Astrocyte of the spinal cord (primary cell): ENCODE data around the gene RUNX2.

Source experiments
- DNase-seq: peaks from one replicate; pipeline ENCODE4 v3.0.0; 2011; ENCODE audit warnings: low read depth, low spot score
- H3K4me3 ChIP-seq: 2 replicates; pipeline ENCODE4 v1.5.1; 2011; ENCODE audit warnings: low read depth, mild to moderate bottlenecking, low read length, moderate library complexity
- in situ Hi-C: cut with HindIII; loops from 2 replicates; pipeline ENCODE4 v1.10.0; 2017; ENCODE audit warnings: low sequenced_read_pairs
- TF ChIP-seq, protein P1 (sequence below): IDR thresholded peaks from 2 replicates; pipeline ENCODE4 v1.5.1; 2012; ENCODE audit warnings: low read depth, mild to moderate bottlenecking, low read length, inconsistent platforms

Gene RUNX2

DNA sequence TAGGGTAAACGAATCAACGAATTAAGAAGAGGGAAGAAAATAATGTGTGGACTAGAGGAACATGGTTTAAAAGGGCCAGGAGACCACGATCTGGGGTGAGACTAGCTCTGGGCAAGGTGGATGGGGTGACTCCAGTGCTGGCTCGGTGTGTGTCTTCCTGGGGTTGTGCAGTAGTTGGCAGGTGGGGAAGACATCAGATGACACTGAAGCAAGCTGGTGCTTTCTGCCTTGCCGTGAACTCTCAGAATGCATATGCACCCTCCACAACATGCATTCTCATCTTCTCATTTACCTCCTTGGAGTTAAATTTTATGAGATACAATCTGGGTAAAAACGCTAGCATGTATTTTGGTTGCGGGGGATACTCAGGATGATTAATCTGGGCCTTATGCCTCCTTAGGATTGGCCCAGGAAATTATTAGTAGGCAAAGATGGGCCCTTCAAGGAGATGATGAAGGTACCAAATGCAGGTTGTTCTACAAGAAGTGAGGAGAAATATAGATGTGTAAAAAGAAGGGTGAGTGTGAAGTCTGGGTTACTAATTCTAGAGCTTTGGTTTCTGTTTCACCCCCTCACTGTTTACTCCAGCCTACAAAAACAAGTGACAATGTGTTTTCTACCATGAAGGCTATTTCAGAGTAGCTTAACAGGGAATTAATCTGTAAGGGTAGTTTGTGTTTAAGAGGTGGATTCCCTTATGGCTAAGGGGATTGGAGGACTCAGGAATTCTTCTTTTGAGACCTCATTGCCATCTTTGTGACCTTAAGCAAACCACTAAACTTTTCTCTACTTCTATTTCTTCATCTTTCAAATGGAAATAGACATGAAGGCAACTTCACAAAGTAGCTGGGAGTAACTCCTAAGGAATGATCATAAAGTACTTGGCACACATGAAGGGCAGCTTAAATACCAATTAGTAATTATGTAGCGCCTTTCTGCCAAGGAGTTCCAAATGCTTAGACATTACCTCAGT lies 120.6 kb downstream of the RUNX2 start:
- peak; percentile 45 for DNase-seq
- H3K4me3 ChIP-seq = no peak overlapping the region
- TF ChIP-seq, protein P1, sequence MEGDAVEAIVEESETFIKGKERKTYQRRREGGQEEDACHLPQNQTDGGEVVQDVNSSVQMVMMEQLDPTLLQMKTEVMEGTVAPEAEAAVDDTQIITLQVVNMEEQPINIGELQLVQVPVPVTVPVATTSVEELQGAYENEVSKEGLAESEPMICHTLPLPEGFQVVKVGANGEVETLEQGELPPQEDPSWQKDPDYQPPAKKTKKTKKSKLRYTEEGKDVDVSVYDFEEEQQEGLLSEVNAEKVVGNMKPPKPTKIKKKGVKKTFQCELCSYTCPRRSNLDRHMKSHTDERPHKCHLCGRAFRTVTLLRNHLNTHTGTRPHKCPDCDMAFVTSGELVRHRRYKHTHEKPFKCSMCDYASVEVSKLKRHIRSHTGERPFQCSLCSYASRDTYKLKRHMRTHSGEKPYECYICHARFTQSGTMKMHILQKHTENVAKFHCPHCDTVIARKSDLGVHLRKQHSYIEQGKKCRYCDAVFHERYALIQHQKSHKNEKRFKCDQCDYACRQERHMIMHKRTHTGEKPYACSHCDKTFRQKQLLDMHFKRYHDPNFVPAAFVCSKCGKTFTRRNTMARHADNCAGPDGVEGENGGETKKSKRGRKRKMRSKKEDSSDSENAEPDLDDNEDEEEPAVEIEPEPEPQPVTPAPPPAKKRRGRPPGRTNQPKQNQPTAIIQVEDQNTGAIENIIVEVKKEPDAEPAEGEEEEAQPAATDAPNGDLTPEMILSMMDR = no peak
- in situ Hi-C loops = no loop called here

DNA sequence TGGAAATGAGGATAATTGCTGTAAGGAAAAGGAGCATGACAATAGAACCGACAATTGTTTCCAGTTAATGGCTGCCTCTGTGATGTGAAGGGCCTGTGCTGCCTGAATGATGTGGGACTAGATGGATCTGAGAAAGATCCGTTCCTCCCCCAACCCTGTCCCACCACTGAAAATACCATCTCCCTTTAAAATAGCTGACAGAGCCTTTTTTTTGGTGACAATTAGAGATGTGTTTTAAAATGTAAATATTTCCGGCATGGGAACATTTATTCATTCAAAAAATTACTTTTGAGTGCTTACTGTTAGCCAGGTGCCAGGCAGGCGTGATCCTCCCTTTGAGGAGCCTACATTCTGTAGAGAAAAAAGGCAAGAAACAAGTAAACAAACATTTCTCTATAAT lies 122.0 kb downstream of the RUNX2 start:
- TF ChIP-seq, protein P1 = no peak

DNA sequence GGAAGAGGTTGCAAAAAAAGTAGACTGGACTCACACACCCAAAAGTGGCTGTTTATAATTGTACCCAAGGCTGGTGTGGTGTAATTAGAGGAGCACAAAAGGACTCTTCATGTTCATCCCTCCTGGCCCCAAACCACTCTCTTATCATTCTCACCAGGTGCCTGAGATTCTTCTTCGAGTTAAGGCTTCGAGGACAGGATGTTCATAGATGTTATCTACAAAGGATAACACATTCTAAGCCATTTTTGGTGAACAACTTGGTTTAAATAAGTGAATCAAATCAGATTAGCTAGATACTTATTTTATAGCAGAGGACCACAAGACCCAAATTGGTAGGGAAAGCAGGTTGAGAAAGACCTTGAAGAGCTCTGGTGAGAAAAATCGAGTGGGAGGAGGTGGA lies 122.7 kb downstream of the RUNX2 start:
- no peak overlapping the region for H3K4me3 ChIP-seq
- TF ChIP-seq, protein P1 = no peak
- no peak for DNase-seq
- in situ Hi-C loops = no loop called here

More for the DNA sequence above, 122.0 kb downstream of the RUNX2 start:
- in situ Hi-C loops = no loop called here
- no peak overlapping the region for H3K4me3 ChIP-seq
- DNase-seq = no peak

DNA sequence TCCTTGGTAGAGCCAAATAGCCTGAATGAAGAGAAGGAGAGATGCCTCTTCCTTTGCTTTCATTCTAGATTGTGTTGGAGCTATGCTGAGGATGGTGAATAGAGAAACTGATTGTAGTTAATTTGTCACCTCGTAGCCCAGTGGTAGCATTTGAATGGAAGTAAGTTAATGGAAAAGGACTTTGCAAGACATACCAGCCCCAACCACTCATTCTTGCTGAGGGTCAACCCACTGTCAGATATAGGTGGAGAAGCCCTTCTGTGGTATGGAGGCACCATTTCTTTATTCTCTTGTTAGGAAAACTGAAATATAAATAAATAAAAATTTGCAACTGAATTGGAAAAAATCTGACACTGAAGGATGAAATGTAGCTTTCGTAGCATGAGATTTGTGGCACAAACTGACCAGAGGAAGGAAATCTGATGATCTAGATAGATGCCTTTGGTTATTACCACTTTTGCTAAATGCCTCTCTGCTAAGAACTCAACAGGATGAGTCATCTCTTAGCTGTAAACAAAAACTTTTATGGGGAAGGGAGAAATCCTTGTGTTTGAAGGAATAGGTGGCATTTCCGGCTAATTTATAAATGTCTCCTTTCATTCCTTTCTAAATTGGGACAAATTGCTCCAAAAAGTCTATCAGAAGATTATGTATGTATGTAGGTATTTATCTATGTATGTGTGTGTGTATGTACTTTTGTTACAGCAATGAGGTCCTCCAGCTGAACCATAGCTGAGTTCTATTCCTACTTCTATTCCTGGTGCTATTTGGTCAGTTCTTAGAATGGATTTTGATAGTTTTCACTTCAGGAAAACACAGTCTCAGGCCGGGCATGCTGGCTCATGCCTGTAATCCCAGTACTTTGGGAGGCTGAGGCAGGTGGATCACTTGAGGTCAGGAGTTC lies 126.1 kb downstream of the RUNX2 start:
- TF ChIP-seq, protein P1 = no peak
- in situ Hi-C loops = no loop called here
- no peak overlapping the region for H3K4me3 ChIP-seq
- peak; percentile 60 for DNase-seq

DNA sequence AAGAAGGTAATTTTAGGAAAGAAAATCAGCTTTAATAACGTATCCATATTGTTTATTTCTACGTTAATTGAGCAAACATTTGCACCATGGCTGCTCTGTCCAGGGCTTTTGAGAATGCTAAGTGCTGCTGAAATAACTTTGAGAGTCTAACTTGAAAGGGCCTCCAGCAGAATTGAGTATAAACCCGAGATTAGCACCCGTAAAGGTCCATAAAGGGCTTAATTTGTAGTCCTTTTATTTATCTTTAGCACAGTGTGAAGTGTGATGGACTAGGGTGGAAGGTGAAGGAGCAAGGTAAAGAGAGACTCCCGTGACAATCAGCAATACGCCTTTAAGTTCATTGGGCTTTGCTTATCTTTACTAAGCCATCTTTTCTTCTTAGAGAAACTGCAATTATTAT lies 127.3 kb downstream of the RUNX2 start:
- DNase-seq = no peak
- TF ChIP-seq, protein P1 = no peak
- no peak overlapping the region for H3K4me3 ChIP-seq
- in situ Hi-C loops = no loop called here

DNA sequence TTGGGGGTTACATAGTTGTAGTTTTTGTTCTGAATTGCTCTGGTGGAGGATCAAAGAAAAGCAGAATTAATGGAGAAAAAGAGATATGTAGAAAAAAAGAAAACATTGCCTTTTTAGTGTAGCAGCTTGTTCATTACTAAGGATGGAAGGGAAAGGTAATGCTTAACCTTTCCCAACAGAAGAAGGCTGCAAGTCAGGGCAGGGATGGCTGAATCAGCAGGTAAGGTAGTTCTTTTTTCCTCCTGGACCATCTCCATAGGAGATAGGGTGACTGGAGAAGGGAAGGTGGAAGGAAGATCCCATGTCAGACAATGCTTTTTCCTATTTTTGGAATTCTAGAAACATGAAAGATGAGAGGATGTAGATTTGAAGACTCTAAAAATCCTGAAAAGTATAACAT lies 129.0 kb downstream of the RUNX2 start:
- TF ChIP-seq, protein P1 = no peak
- no peak for DNase-seq
- no peak overlapping the region for H3K4me3 ChIP-seq
- in situ Hi-C loops = no loop called here
